ENCODE results near the gene MAPK9.
"Not testable (repeated sequence)": the region's sequence is repeated elsewhere in the genome, so short reads cannot be mapped to it uniquely, and the experiment has no call there.

Gene MAPK9

GRCh38 chr5:180301253-180301652, 9.4 kb upstream of the MAPK9 start:
- TF ChIP-seq ZFX (IDR thresholded peaks at IDR 0.05) (no peak), CTCF (conservative IDR thresholded peaks at IDR 0.05) (no peak)
- no peak overlapping the region for H3K27ac ChIP-seq

GRCh38 chr5:180299526-180299925, 7.6 kb upstream of the MAPK9 start:
- TF ChIP-seq ZFX (IDR thresholded peaks at IDR 0.05) (no peak), CTCF (conservative IDR thresholded peaks at IDR 0.05) (no peak)
- no peak overlapping the region for H3K27ac ChIP-seq

- H3K27ac ChIP-seq: not testable (repeated sequence)
These were observed 7.1 kb upstream of the MAPK9 start for GRCh38 chr5:180299014-180299413.

GRCh38 chr5:180297587-180298282, 5.9 kb upstream of the MAPK9 start:
- TF ChIP-seq ZFX (IDR thresholded peaks at IDR 0.05) (no peak), CTCF (conservative IDR thresholded peaks at IDR 0.05) (no peak)
- no peak overlapping the region for H3K27ac ChIP-seq

- H3K27ac ChIP-seq: no peak overlapping the region
- no peak for TF ChIP-seq ZFX (IDR thresholded peaks at IDR 0.05)
- TF ChIP-seq CTCF (conservative IDR thresholded peaks at IDR 0.05): no peak; the same call in 1 of the 2 replicates
These were observed 4.9 kb upstream of the MAPK9 start for GRCh38 chr5:180296771-180297170.

GRCh38 chr5:180294913-180295555, 3.2 kb upstream of the MAPK9 start:
- TF ChIP-seq CTCF (conservative IDR thresholded peaks at IDR 0.05): no peak
- no peak for TF ChIP-seq ZFX (IDR thresholded peaks at IDR 0.05)
- H3K27ac ChIP-seq: no peak overlapping the region

- TF ChIP-seq ZFX (IDR thresholded peaks at IDR 0.05) (no peak), CTCF (conservative IDR thresholded peaks at IDR 0.05) (no peak)
- no peak overlapping the region for H3K27ac ChIP-seq
These were observed 2.5 kb upstream of the MAPK9 start for GRCh38 chr5:180294411-180294810.
